ENCODE results near the gene ZBTB14. TPM values are rescaled to one million over a fixed set of nuclear protein-coding genes. Genes with fewer than 3 reads are reported as not detected.

The ZBTB14 gene
- total RNA-seq, 1 experiment from 2014 or later = 15.5 TPM

GRCh38 chr18:5339202-5339834 is 43.8 kb upstream of the ZBTB14 start:
- WGBS (ENCODE audit: extremely low coverage, insufficient read length, low lambda C conversion rate) = no CpG with 5 or more reads among the region's 2 CpGs

More at GRCh38 chr18:5339202-5339834, 43.8 kb upstream of the ZBTB14 start:
- no peak for DNase-seq
- Histone ChIP-seq H2BK12ac (ENCODE audit: insufficient read length, low read depth, low read length) (no peak overlapping the region), H4K5ac (ENCODE audit: insufficient read length, low read depth, low read length) (no peak overlapping the region), H2BK15ac (ENCODE audit: low read depth, low read length) (no peak overlapping the region), H3K9ac (ENCODE audit: extremely low read depth, insufficient read length, low read length) (no peak overlapping the region), H3K14ac (ENCODE audit: insufficient read depth, low read length) (no peak overlapping the region), H4K8ac (replicated peaks; ENCODE audit: insufficient read length, low read depth, low read length) (no peak overlapping the region), H3K23ac (ENCODE audit: insufficient read length, low read depth, low read length) (no peak overlapping the region), H3K4ac (ENCODE audit: low read depth, low read length) (no peak overlapping the region), H3K79me1 (ENCODE audit: insufficient read depth, low read depth, low read length, poor library complexity, severe bottlenecking) (no peaks in the 10 kb centered on the region), H2BK20ac (ENCODE audit: low read depth, low read length, poor library complexity, severe bottlenecking) (no peak overlapping the region), H3T11ph (ENCODE audit: low read length) (no peak overlapping the region), H3K18ac (ENCODE audit: insufficient read length, low read depth, low read length) (no peak overlapping the region), H3K79me2 (ENCODE audit: insufficient read depth, low read length) (no peaks in the 10 kb centered on the region), H3K23me2 (ENCODE audit: insufficient read length, low read depth, low read length, poor library complexity, severe bottlenecking) (no peaks in the 10 kb centered on the region), H3K27ac (ENCODE audit: insufficient read length, low read depth, low read length) (no peak overlapping the region), H2AFZ (ENCODE audit: low read length) (no peak overlapping the region), H4K20me1 (ENCODE audit: control insufficient read depth, insufficient read depth, insufficient read length) (no peaks in the 10 kb centered on the region), H4K91ac (ENCODE audit: insufficient read length, low read depth, low read length) (no peak overlapping the region), H2BK5ac (ENCODE audit: insufficient read length, low read length) (no peak overlapping the region), H2BK120ac (ENCODE audit: low read depth, low read length, poor library complexity, severe bottlenecking) (no peak overlapping the region), H3K56ac (ENCODE audit: insufficient read length, low read depth, low read length) (no peak overlapping the region), H2AK5ac (ENCODE audit: insufficient read length, low read length) (no peak overlapping the region), H3K4me1 (ENCODE audit: insufficient read depth, low read length) (0 out of 2 replicates have a peak, but pooled peaks cover 2% of the 10 kb centered on the region), H3K4me2 (ENCODE audit: insufficient read depth, insufficient read length, low read length) (no peak overlapping the region), H3K9me3 (ENCODE audit: control insufficient read depth, low read depth, low read length) (no peaks in the 10 kb centered on the region), H3K27me3 (ENCODE audit: insufficient read depth, low read length) (no peaks in the 10 kb centered on the region)
- H3K27ac Mint-ChIP-seq = no peak overlapping the region
- no peaks in the 10 kb centered on the region for H3K9me3 Mint-ChIP-seq
- no peak for TF ChIP-seq CTCF (conservative IDR thresholded peaks at IDR 0.05)
- H3K4me1 Mint-ChIP-seq = peaks cover 8% of the 10 kb centered on the region in 2 experiments
- no peak overlapping the region for H3K4me3 Mint-ChIP-seq
- H3K27me3 Mint-ChIP-seq (ENCODE audit: low read depth) = peaks cover 4% of the 10 kb centered on the region
- H3K36me3 Mint-ChIP-seq (ENCODE audit: insufficient read depth in 1 of 3, low read depth in 3 of 3) = no peaks in the 10 kb centered on the region
